T47D (cell line): ENCODE data around the gene PDHB.
"Not testable (repeated sequence)": the region's sequence is repeated elsewhere in the genome, so short reads cannot be mapped to it uniquely, and the experiment has no call there.

ENCODE experiments used
- DNase-seq, 2 experiments: peaks; one replicate each; pipeline versions ENCODE4 v3.0.0 to v3.0.0-alpha.2; 2011 to 2012; ENCODE audit warnings: low read depth in 1 of 2, low spot score in 1 of 2
- JUND ChIP-seq: IDR thresholded peaks from 2 replicates; pipeline ENCODE4 v1.6.1; 2012; ENCODE audit warnings: low read depth
- in situ Hi-C: cut with HindIII; loops from 2 replicates; pipeline ENCODE4 v1.10.0; 2016; ENCODE audit warnings: low sequenced_read_pairs, low pct_unique_long_range_greater_than_20kb

PDHB gene

DNA sequence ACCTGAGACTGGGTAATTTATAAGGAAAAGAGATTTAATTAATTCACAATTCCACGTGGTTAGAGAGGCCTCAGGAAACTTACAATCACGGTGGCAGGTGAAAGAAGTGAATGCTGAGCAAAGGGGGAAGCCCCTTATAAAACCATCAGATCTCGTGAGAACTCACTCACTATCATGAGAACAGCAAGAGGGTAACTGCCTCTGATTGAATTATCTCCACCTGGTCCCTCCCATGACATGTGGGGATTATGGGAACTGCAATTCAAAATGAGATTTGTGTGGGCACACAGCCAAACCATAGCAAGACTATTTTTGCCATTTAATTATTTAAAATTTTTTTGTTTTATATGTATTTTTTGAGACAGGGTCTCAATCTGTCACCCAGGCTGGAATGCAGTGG is 31.2 kb upstream of the PDHB start:
- no peak for TF ChIP-seq JUND
- in situ Hi-C loops, result no loop called here
- no peak for DNase-seq

DNA sequence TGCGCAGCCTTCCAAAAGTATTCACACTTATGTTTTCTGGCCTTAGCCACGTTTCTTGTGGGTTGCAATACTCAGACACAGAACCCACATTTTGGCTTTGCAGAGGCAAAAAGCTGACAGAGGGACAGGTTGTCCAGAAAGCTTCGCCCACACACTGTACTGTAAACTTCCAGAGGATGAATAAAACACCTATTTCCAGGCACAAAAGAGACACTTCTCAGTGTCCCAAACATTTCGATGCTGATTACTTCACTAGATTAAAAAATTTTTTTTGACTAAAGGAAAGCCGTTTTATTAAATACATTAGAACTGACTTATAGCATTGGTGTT is 30.3 kb upstream of the PDHB start:
- no peak for TF ChIP-seq JUND
- DNase-seq, result no peak
- in situ Hi-C loops, result no loop called here

DNA sequence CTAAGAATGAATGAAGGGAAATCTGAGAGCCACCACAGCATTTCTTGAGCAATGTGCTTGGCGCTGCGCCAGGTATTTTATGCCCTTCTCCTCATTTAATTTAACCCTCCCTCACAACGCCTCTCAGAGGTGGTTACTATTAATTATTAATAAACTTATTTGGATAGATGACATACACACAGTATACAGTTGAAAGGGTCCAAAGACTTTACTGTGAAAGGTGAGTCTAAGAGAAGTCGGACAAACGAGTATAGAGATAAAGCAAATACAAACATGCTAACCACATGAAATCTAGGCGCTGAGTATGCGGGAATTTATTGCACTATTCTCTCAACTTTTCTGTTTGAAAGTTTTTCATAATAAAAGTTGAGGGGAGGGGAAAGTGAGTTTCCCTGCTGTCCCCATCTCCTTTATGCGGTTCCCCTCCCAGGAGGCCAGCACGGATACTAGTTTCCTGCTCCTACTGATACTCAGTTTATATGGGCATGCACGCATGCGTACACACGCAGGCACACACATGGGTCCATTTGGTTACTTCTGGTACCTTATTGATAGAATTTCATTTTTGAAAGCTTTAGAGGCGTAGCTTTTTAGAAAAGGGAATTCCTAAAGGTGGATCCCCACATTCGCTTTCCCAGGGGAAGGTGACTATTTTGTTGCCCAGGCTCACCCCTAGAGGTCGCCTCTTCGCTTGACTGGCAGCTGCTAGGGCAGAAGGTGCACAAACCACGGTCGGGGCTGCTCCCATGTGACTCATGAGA is 29.7 kb upstream of the PDHB start:
- no peak for TF ChIP-seq JUND
- peak; percentile 69 to 88 for DNase-seq
- in situ Hi-C loops, result no loop called here

- in situ Hi-C loops, result no loop called here
- TF ChIP-seq JUND, result no peak
- no peak for DNase-seq
Observed at GRCh38 chr3:58462829-58463180, 29.2 kb upstream of the PDHB start.

GRCh38 chr3:58459160-58459559 is 25.5 kb upstream of the PDHB start:
- in situ Hi-C loops, result no loop called here
- no peak for TF ChIP-seq JUND
- no peak for DNase-seq

DNA sequence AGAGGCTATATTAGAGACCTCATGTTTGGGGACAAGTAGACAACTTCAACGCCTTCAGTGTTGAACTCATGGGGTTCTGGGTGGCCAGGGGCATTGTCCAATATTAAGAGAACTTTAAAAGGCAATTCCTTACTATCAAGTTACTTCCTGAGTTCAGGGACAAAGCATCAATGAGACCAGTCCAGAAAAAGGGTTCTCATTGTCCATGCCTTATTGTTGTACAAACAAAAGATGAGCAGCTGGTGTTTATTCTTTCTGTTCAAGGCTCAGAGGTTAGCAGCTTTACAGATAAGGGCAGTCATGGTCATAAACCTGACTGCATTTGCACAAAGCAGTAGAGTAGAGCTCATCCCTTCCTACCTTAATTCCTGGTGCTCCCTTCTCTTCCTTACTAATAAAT is 18.5 kb upstream of the PDHB start:
- TF ChIP-seq JUND, result no peak
- no peak for DNase-seq
- in situ Hi-C loops, result no loop called here

DNA sequence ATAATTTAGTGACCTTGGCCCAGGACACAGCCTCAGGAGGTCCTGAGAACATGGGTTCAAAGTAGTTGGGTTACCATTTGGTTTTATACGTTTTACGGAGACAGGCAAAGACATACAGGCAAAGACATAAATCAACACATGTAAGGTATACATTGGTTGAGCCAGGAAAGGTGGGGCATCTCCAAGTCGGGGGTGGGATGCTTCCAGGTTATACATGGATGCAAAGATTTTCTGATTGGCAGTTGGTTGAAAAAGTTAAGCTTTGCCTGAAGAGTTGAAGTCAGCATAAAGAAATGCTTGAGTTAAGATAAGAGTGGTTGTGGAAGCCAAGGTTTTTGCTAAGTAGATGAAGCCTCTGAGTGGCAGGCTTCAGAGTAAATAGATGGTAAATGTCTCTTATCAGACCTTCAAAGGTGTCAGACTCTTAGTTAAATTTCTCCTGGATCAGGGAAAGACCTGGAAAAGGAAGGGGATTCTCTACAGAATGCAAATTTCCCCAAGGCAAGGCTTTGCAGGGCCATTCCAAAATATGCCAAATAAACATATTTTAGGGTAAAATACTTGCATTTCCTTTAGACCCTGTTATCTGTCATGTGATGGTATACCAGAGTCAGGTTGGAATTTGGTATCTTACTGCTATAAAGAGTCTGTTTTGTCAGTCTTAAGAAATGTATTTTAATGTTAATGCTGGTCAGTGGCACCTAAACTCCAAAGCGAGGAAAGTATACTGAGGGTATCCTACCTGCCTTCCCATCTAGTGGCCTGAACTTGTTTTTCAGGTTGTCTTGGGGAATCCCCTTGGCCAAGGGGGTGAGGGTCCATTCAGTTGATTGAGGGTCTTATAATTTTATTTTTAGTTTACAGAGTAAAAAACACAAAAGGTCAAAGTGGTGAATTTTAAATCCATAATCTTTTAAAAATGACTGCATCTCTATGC is 8.2 kb upstream of the PDHB start:
- no peak for TF ChIP-seq JUND
- in situ Hi-C loops, result no loop called here
- DNase-seq, result no peak

DNA sequence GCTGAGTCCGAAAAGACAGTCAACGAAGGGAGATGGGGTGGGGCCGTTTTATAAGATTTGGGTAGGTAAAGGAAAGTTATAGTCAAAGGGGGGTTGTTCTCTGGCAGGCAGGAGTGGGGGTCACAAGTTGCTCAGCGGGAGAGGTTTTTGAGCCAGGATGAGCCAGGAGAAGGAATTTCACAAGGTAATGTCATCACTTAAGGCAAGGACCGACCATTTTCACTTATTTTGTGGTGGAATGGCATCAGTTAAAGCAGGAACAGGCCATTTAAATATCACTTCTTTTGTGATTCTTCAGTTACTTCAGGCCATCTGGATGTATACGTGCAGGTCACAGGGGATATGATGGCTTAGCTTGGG is 7.3 kb upstream of the PDHB start:
- in situ Hi-C loops, DNase-seq: not testable (repeated sequence)

GRCh38 chr3:58437276-58437675 is 3.6 kb upstream of the PDHB start:
- in situ Hi-C loops, result not testable (repeated sequence)

GRCh38 chr3:58434990-58435389 is 1.4 kb upstream of the PDHB start:
- DNase-seq, result peak in 1 of 2 experiments; percentile 60

More at GRCh38 chr3:58437276-58437675, 3.6 kb upstream of the PDHB start:
- DNase-seq, result not testable (repeated sequence)

DNA sequence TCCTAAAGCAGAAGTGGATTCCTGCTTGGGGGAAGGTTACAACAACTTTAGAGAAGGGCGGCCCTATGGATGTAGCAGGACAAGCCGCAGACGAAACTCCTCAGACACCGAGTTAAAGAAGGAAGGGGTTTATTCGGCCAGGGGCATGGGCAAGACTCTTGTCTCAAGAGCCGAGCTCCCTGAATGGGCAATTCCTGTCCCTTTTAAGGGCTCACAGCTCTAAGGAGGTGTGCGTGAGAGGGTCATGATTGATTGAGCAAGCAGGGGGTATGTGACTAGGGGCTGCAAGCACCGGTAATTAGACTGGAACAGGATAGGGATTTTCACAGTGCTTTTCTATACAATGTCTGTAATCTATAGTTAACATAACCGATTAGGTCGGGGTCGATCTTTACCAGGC is 879 bp upstream of the PDHB start:
- in situ Hi-C loops, result no loop called here
- no peak for TF ChIP-seq JUND
- no peak for DNase-seq

More at GRCh38 chr3:58434990-58435389, 1.4 kb upstream of the PDHB start:
- in situ Hi-C loops, result no loop called here
- TF ChIP-seq JUND, result no peak

DNA sequence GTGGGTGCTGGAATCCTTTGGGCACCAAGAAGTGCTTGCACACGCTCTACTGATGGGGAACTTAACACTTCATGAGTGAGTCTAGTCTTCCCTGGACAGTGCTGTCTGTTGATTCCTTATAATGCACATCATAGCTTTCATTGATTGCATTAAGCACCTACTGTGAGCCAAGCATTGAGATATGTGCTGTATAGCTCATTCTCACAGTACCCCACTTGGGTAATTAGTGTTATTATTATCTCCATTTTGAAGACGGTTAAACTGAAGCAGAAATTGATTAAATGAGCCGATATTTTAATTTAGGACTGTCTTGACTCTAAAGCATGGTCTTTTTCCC is 504 bp upstream of the PDHB start:
- TF ChIP-seq JUND, result no peak
- in situ Hi-C loops, result no loop called here
- no peak for DNase-seq

- in situ Hi-C loops, result no loop called here
- DNase-seq, result no peak
- TF ChIP-seq JUND, result no peak
Observed at GRCh38 chr3:58432905-58433304, 727 bp downstream of the PDHB start.
